ENCODE measurements around the gene STRADA. TPM values are rescaled to one million over a fixed set of nuclear protein-coding genes. Genes with fewer than 3 reads are reported as not detected.

The STRADA gene
- 10 to 100 TPM; 35.9 to 80.8 (median 54.7) TPM for polyA plus RNA-seq (ENCODE audit: insufficient read length in 4 of 4)

- peak; percentile 88 to 97 (median 93) for DNase-seq (ENCODE audit: low read depth in 4 of 4, low spot score in 2 of 4)
These were observed at the start of gene STRADA for GRCh38 chr17:63741408-63742173. Gene STRADA (minus strand): TSS chr17:63741799. CDS start chr17:63728369, 13,430 bp downstream.

- DNase-seq (ENCODE audit: low read depth in 4 of 4, low spot score in 2 of 4), result no peak
These were observed 48.5 kb upstream of the STRADA start for GRCh38 chr17:63790057-63790456.

GRCh38 chr17:63786971-63787711 is 45.5 kb upstream of the STRADA start:
- no peak for DNase-seq (ENCODE audit: low read depth in 4 of 4, low spot score in 2 of 4)

- DNase-seq (ENCODE audit: low read depth in 4 of 4, low spot score in 2 of 4), result no peak
These were observed 44.5 kb upstream of the STRADA start for GRCh38 chr17:63786117-63786516.

- DNase-seq (ENCODE audit: low read depth in 4 of 4, low spot score in 2 of 4), result no peak
These were observed 44.0 kb upstream of the STRADA start for GRCh38 chr17:63785556-63785955.

- DNase-seq (ENCODE audit: low read depth in 4 of 4, low spot score in 2 of 4), result no peak
These were observed 41.9 kb upstream of the STRADA start for GRCh38 chr17:63783522-63783921.

- no peak for DNase-seq (ENCODE audit: low read depth in 4 of 4, low spot score in 2 of 4)
These were observed 39.3 kb upstream of the STRADA start for GRCh38 chr17:63780928-63781327.

GRCh38 chr17:63780507-63780906 is 38.9 kb upstream of the STRADA start:
- no peak for DNase-seq (ENCODE audit: low read depth in 4 of 4, low spot score in 2 of 4)

GRCh38 chr17:63775420-63775819 is 33.8 kb upstream of the STRADA start:
- DNase-seq (ENCODE audit: low read depth in 4 of 4, low spot score in 2 of 4), result peak in 1 of 4 donors; percentile 0

- peak in 1 of 4 donors; percentile 3 for DNase-seq (ENCODE audit: low read depth in 4 of 4, low spot score in 2 of 4)
These were observed 33.3 kb upstream of the STRADA start for GRCh38 chr17:63774969-63775265.

GRCh38 chr17:63774141-63774968 is 32.8 kb upstream of the STRADA start, which contains the start of gene DDX42:
Gene DDX42 (plus strand): TSS chr17:63774170. CDS start chr17:63787050, 12,880 bp downstream.
- DNase-seq (ENCODE audit: low read depth in 4 of 4, low spot score in 2 of 4), result peak in 2 of 4 donors; percentile 28 to 31

- DNase-seq (ENCODE audit: low read depth in 4 of 4, low spot score in 2 of 4), result peak; percentile 99 to 100 (median 99)
These were observed 31.9 kb upstream of the STRADA start, which contains the start of gene CCDC47 for GRCh38 chr17:63773272-63774140. Gene CCDC47 (minus strand): TSS chr17:63773597. CDS start chr17:63766175, 7,422 bp downstream.

GRCh38 chr17:63772801-63773271 is 31.2 kb upstream of the STRADA start:
- peak in 1 of 4 donors; percentile 39 for DNase-seq (ENCODE audit: low read depth in 4 of 4, low spot score in 2 of 4)

- DNase-seq (ENCODE audit: low read depth in 4 of 4, low spot score in 2 of 4), result no peak
These were observed 26.8 kb upstream of the STRADA start for GRCh38 chr17:63768433-63768832.

GRCh38 chr17:63766754-63767153 is 25.2 kb upstream of the STRADA start:
- no peak for DNase-seq (ENCODE audit: low read depth in 4 of 4, low spot score in 2 of 4)

- no peak for DNase-seq (ENCODE audit: low read depth in 4 of 4, low spot score in 2 of 4)
These were observed 23.1 kb upstream of the STRADA start for GRCh38 chr17:63764716-63765115.

GRCh38 chr17:63762161-63763078 is 20.8 kb upstream of the STRADA start:
- DNase-seq (ENCODE audit: low read depth in 4 of 4, low spot score in 2 of 4), result no peak

GRCh38 chr17:63760771-63761539 is 19.4 kb upstream of the STRADA start:
- no peak for DNase-seq (ENCODE audit: low read depth in 4 of 4, low spot score in 2 of 4)
